ENCODE measurements around the gene ALPL. TPM values are rescaled to one million over a fixed set of nuclear protein-coding genes. Genes with fewer than 3 reads are reported as not detected.
A peak's percentile ranks its signal among the peaks of the same experiment; 100 is the strongest.

The ALPL gene
- total and polyA plus RNA-seq, 9 of the 15 experiments (the other 6 are each of a cell fraction or from before 2014, with no cell fraction given): 0.04 to 0.38 (median 0.18) TPM; not detected in 4

GRCh38 chr1:21508580-21509350 is 458 bp upstream of the ALPL start (continued):
- no peak for TF ChIP-seq ZNF23 (CRISPR knock-in tag; IDR thresholded peaks at IDR 0.05)
- no peak for TF ChIP-seq CC2D1A (IDR thresholded peaks at IDR 0.05)
- TF ChIP-seq TCF7L2 (IDR thresholded peaks at IDR 0.05; ENCODE audit: low read depth, low read length): no peak
- TF ChIP-seq ZNF124 (CRISPR knock-in tag; IDR thresholded peaks at IDR 0.05): no peak
- TF ChIP-seq RB1 (IDR thresholded peaks at IDR 0.05; ENCODE audit: low read depth): peak; percentile 65
- no peak for TF ChIP-seq NRF1 (conservative IDR thresholded peaks at IDR 0.05 in 1 of 2, IDR thresholded peaks at IDR 0.05 in 1 of 2)
- TF ChIP-seq HOMEZ (CRISPR knock-in tag; IDR thresholded peaks at IDR 0.05): no peak
- no peak for TF ChIP-seq PML (IDR thresholded peaks at IDR 0.05; ENCODE audit: low read length)
- TF ChIP-seq TFAM (CRISPR knock-in tag; conservative IDR thresholded peaks at IDR 0.05): no peak
- no peak for TF ChIP-seq ZNF311 (CRISPR knock-in tag; IDR thresholded peaks at IDR 0.05)
- TF ChIP-seq ARID4B (CRISPR knock-in tag; IDR thresholded peaks at IDR 0.05): peak; percentile 41; the same call in 1 of the 2 replicates
- TF ChIP-seq TARDBP (IDR thresholded peaks at IDR 0.05): no peak
- TF ChIP-seq ZNF384 (IDR thresholded peaks at IDR 0.05; ENCODE audit: low read depth, low read length): no peak
- no peak for TF ChIP-seq HMG20B (CRISPR knock-in tag; IDR thresholded peaks at IDR 0.05)
- TF ChIP-seq TAL1 (IDR thresholded peaks at IDR 0.05): no peak
- TF ChIP-seq XRCC4 (IDR thresholded peaks at IDR 0.05; ENCODE audit: extremely low read depth, insufficient read depth, insufficient read length): no peak
- no peak for TF ChIP-seq GATAD2A (IDR thresholded peaks at IDR 0.05)
- no peak for TF ChIP-seq POLR3A (IDR thresholded peaks at IDR 0.05; ENCODE audit: borderline replicate concordance, extremely low read depth, insufficient read depth, insufficient read length)
- no peak for TF ChIP-seq ZNF282 (CRISPR knock-in tag; IDR thresholded peaks at IDR 0.05)
- TF ChIP-seq ETS1 (conservative IDR thresholded peaks at IDR 0.05; ENCODE audit: control insufficient read depth, low read depth, low read length): 0 out of 2 replicates have a peak, but pooled peaks have one; percentile 17
- TF ChIP-seq SFPQ (IDR thresholded peaks at IDR 0.05; ENCODE audit: low read depth, low read length): no peak
